ENCODE results near the gene CYP4Z1.
"Not testable (repeated sequence)": the region's sequence is repeated elsewhere in the genome, so short reads cannot be mapped to it uniquely, and the experiment has no call there.

CYP4Z1 gene

GRCh38 chr1:47157957-47158356 is 90.9 kb downstream of the CYP4Z1 start:
- not testable (repeated sequence) for H3K4me1 ChIP-seq; H3K79me2 ChIP-seq; H3K9ac ChIP-seq; H3K27ac ChIP-seq; H3K4me3 ChIP-seq (ENCODE audit: low read depth, low read length); H2AFZ ChIP-seq; H3K36me3 ChIP-seq (ENCODE audit: control insufficient read depth, insufficient read depth, low read length); H3K9me3 ChIP-seq (ENCODE audit: control insufficient read depth, low read length); H3K4me2 ChIP-seq (ENCODE audit: low read length); H3K27me3 ChIP-seq (ENCODE audit: control insufficient read depth, insufficient read depth, low read length)

- H3K4me3 ChIP-seq (ENCODE audit: low read depth, low read length): no peak overlapping the region
- no peaks in the 10 kb centered on the region for H3K79me2 ChIP-seq
- H3K9ac ChIP-seq: no peak overlapping the region
- H3K4me2 ChIP-seq (ENCODE audit: low read length): no peak overlapping the region
- H3K27me3 ChIP-seq (ENCODE audit: control insufficient read depth, insufficient read depth, low read length): no peaks in the 10 kb centered on the region
- no peaks in the 10 kb centered on the region for H3K9me3 ChIP-seq (ENCODE audit: control insufficient read depth, low read length)
- no peak overlapping the region for H3K27ac ChIP-seq
- H2AFZ ChIP-seq: no peak overlapping the region
- no peaks in the 10 kb centered on the region for H3K4me1 ChIP-seq
- H3K36me3 ChIP-seq (ENCODE audit: control insufficient read depth, insufficient read depth, low read length): no peaks in the 10 kb centered on the region
- no peak for TF ChIP-seq CTCF (IDR thresholded peaks at IDR 0.05)
Observed at GRCh38 chr1:47160716-47161115, 93.7 kb downstream of the CYP4Z1 start.

GRCh38 chr1:47161298-47162040 is 94.4 kb downstream of the CYP4Z1 start:
- H3K27ac ChIP-seq: no peak overlapping the region
- no peak for TF ChIP-seq CTCF (IDR thresholded peaks at IDR 0.05)
- H3K27me3 ChIP-seq (ENCODE audit: control insufficient read depth, insufficient read depth, low read length): no peaks in the 10 kb centered on the region
- H3K4me3 ChIP-seq (ENCODE audit: low read depth, low read length): no peak overlapping the region
- H3K4me2 ChIP-seq (ENCODE audit: low read length): no peak overlapping the region
- no peak overlapping the region for H3K9ac ChIP-seq
- no peaks in the 10 kb centered on the region for H3K4me1 ChIP-seq
- no peaks in the 10 kb centered on the region for H3K79me2 ChIP-seq
- H3K9me3 ChIP-seq (ENCODE audit: control insufficient read depth, low read length): no peaks in the 10 kb centered on the region
- no peaks in the 10 kb centered on the region for H3K36me3 ChIP-seq (ENCODE audit: control insufficient read depth, insufficient read depth, low read length)
- H2AFZ ChIP-seq: no peak overlapping the region

- Histone ChIP-seq H3K9me3 (ENCODE audit: control insufficient read depth, low read length) (no peaks in the 10 kb centered on the region), H2AFZ (no peak overlapping the region), H3K4me3 (ENCODE audit: low read depth, low read length) (no peak overlapping the region), H3K9ac (no peak overlapping the region), H3K79me2 (no peaks in the 10 kb centered on the region), H3K36me3 (ENCODE audit: control insufficient read depth, insufficient read depth, low read length) (no peaks in the 10 kb centered on the region), H3K27me3 (ENCODE audit: control insufficient read depth, insufficient read depth, low read length) (no peaks in the 10 kb centered on the region), H3K4me2 (ENCODE audit: low read length) (no peak overlapping the region), H3K4me1 (no peaks in the 10 kb centered on the region), H3K27ac (no peak overlapping the region)
- no peak for TF ChIP-seq CTCF (IDR thresholded peaks at IDR 0.05)
Observed at GRCh38 chr1:47164552-47164951, 97.5 kb downstream of the CYP4Z1 start.

All from parathyroid adenoma (tissue), 2 donors.